ENCODE results near the gene PICK1. TPM values are rescaled to one million over a fixed set of nuclear protein-coding genes. Genes with fewer than 3 reads are reported as not detected.

The PICK1 gene
- total and polyA plus RNA-seq, 2 of the 13 experiments (the other 11 are each of a cell fraction or from before 2014, with no cell fraction given), result 19.3 to 25.3 TPM

GRCh38 chr22:38107692-38108515, 50.7 kb downstream of the PICK1 start (continued):
- TF ChIP-seq MLXIP (CRISPR knock-in tag; IDR thresholded peaks at IDR 0.05; ENCODE audit: borderline replicate concordance) (no peak), ZNF121 (CRISPR knock-in tag; IDR thresholded peaks at IDR 0.05) (0 out of 2 replicates have a peak, but pooled peaks have one; percentile 24), KDM5B (CRISPR knock-in tag; IDR thresholded peaks at IDR 0.05; ENCODE audit: borderline replicate concordance) (no peak), NFIB (CRISPR knock-in tag; IDR thresholded peaks at IDR 0.05; ENCODE audit: borderline replicate concordance) (no peak), ZFP91 (CRISPR knock-in tag; IDR thresholded peaks at IDR 0.05; ENCODE audit: borderline replicate concordance) (peak; percentile 64; the same call in 1 of the 2 replicates), ZNF773 (CRISPR knock-in tag; IDR thresholded peaks at IDR 0.05; ENCODE audit: borderline replicate concordance) (no peak), TEAD3 (CRISPR knock-in tag; optimal IDR thresholded peaks at IDR 0.05; ENCODE audit: borderline replicate concordance) (no peak), ZBTB10 (CRISPR knock-in tag; IDR thresholded peaks at IDR 0.05; ENCODE audit: borderline replicate concordance) (peak; percentile 60; the same call in 1 of the 2 replicates), MTF1 (CRISPR knock-in tag; IDR thresholded peaks at IDR 0.05) (no peak), BCL3 (CRISPR knock-in tag; IDR thresholded peaks at IDR 0.05) (no peak), ZNF574 (CRISPR knock-in tag; IDR thresholded peaks at IDR 0.05) (peak; percentile 45; the same call in 1 of the 2 replicates), ZNF7 (CRISPR knock-in tag; IDR thresholded peaks at IDR 0.05) (no peak), ZNF12 (CRISPR knock-in tag; IDR thresholded peaks at IDR 0.05) (no peak), NCOA5 (CRISPR knock-in tag; IDR thresholded peaks at IDR 0.05) (no peak), DNMT3B (CRISPR knock-in tag; conservative IDR thresholded peaks at IDR 0.05) (no peak), ZNF713 (CRISPR knock-in tag; IDR thresholded peaks at IDR 0.05) (no peak), CREM (IDR thresholded peaks at IDR 0.05) (peak; percentile 39; the same call in 1 of the 2 replicates), CREM (CRISPR knock-in tag; IDR thresholded peaks at IDR 0.05) (no peak)

Measured in HepG2 (cell line).